DMS114 treated with DMSO at 0.1 percent for 48 hours (cell line): ENCODE measurements around the gene SHC4.
"Not testable (repeated sequence)": the region's sequence is repeated elsewhere in the genome, so short reads cannot be mapped to it uniquely, and the experiment has no call there.

ENCODE experiments used
- DNase-seq: peaks from one replicate; lab custom pipeline; 2025; ENCODE audit not compliant: unreplicated experiment; lab: John Stamatoyannopoulos, UW

SHC4 gene

GRCh38 chr15:48800811-48801455 lies 162.8 kb downstream of the SHC4 start:
- peak; percentile 26 for DNase-seq

- no peak for DNase-seq
These were observed 163.5 kb downstream of the SHC4 start for GRCh38 chr15:48800245-48800644.

DNA sequence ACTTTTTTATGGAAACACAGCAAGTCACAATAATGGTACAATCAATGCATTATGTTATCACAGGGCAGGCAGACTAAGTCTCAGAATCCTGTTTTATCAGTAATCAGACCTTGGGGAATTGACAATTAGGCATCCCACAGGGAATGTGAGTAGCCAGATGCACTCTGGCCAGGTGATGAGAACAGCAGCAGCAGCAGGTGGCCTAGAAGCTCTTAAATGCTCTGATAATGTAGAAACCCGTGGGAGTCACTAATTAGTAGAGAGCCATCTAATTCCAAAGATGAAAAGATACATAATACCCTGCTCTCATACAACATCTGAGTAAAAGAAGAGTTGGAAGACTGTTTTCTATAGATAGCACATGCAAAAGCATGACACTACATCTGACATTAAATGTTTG lies 165.4 kb downstream of the SHC4 start:
- DNase-seq = no peak

- no peak for DNase-seq
These were observed 166.8 kb downstream of the SHC4 start for GRCh38 chr15:48796930-48797329.

- DNase-seq = no peak
These were observed 167.2 kb downstream of the SHC4 start for GRCh38 chr15:48796521-48796920.

- no peak for DNase-seq
These were observed 167.8 kb downstream of the SHC4 start for GRCh38 chr15:48795901-48796300.

DNA sequence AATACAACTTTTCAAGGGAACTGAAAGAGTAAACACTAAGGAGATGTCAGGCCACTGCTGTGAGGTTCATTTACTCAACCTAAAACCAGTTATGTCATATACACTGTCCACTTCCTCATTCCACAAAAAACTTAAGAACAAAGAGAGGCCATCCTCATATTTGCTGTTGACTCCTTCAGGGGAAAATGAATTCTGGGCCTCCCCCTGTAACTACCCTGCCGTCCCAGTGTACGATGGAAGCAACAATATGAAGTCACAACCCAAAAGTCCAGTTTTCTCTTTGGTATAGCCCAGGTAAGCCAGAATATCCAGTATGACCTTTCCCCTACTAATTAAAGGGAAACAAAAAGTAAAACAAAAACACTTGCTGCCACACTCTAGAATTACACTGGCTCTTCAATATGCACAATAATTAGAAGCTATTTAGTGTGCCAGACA lies 169.0 kb downstream of the SHC4 start:
- no peak for DNase-seq

DNA sequence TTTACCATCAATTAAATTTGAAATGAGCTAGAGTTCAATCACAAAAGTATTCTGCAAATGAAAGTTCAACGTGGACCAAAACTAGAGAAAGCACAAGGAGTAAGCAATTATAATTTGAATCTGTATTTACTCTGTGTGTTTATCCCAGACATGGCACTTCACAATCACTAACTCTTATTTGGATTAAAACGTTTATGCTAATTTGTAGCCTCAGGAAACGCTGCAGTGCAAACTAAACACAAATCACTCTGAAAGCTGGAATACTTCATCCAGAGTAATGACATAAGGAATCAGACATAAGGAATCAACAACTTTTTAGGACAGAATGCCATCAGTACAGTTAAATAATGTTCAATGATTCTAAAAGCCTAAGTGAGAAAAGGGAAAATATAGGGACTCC lies 171.3 kb downstream of the SHC4 start:
- DNase-seq = no peak

DNA sequence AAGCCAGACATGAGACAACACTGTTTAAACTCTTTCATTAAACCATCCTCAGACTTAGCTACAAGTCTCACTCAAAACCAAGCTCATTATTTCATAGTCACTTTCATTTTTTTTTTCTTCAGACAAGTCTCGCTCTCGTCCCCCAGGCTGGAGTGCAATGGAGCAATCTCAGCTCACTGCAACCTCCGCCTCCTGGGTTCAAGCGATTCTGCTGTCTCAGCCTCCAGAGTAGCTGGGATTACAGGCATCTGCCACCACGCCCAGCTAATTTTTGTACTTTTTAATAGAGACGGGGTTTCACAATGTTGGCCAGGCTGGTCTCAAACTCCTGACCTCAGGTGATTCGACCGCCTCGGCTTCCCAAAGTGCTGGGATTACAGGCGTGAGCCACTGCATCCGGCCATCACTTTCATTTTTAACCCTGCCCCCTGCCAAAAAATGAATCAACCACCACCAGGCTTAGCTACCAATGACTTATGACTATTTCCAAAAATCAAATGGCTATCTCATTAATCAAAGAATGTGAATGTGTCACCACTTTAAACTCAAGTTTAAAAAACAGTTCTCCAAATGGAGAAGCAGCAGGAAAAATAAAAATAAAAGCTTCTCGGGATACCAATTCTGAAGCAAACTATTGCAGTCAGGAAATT lies 173.1 kb downstream of the SHC4 start:
- not testable (repeated sequence) for DNase-seq

- DNase-seq = no peak
These were observed 178.0 kb downstream of the SHC4 start for GRCh38 chr15:48785712-48786111.

GRCh38 chr15:48785195-48785594 lies 178.5 kb downstream of the SHC4 start:
- DNase-seq = no peak

DNA sequence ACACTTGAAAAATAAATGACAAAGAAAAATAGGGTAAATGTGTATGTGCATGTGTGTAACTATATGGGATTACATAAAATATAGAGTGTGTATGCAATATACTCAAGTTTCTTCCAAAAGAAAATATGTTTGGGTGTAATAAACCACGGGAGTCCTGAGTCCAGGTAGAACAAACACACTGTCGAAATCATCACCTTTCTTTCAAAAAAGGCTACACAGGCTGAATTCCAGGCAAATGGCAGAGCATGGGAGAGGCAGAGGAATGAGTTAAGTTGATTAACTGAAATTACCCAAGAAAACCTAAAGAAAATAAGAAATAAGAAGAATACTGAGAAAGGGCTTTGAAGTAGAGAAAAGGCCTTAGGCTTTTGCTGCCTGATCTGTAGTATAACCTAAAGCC lies 179.0 kb downstream of the SHC4 start:
- DNase-seq = no peak

DNA sequence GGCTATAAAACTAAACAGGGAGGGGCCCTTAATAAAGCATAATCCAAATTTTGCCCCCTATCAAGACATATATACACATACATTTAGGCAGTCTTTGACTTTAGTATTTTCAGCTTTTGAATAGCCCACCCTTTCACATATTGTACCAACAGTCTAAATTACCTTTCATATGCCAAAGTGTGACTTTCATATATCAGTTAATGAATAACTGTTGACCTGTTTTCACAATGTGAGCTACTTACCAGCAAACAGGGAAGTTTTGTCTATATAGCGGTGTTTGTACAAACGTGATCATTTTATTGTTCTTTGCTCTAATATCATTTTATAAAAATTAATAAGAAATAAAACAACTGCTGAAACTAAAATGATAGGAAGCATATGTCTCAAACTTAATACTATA lies 180.8 kb downstream of the SHC4 start:
- no peak for DNase-seq

- no peak for DNase-seq
These were observed 182.1 kb downstream of the SHC4 start for GRCh38 chr15:48781481-48782081.

GRCh38 chr15:48781017-48781416 lies 182.7 kb downstream of the SHC4 start:
- DNase-seq = no peak

DNA sequence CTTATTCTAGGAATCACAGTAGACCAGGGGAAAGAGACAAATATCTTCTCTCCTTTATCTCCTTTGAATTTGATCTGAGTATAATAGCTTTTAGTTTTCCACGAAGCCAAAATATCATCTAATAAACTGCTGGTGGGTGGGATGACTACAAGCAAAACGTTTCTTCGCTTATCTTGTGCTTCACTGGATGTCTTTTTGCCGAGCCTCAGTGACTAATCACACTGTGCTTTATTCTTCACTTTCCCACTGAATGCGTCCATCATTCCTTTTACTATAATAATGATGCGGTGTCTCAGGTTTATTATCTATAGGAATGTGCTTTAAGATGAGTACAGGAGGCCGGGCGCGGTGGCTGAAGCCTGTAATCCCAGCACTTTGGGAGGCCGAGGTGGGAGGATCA lies 185.4 kb downstream of the SHC4 start:
- no peak for DNase-seq

DNA sequence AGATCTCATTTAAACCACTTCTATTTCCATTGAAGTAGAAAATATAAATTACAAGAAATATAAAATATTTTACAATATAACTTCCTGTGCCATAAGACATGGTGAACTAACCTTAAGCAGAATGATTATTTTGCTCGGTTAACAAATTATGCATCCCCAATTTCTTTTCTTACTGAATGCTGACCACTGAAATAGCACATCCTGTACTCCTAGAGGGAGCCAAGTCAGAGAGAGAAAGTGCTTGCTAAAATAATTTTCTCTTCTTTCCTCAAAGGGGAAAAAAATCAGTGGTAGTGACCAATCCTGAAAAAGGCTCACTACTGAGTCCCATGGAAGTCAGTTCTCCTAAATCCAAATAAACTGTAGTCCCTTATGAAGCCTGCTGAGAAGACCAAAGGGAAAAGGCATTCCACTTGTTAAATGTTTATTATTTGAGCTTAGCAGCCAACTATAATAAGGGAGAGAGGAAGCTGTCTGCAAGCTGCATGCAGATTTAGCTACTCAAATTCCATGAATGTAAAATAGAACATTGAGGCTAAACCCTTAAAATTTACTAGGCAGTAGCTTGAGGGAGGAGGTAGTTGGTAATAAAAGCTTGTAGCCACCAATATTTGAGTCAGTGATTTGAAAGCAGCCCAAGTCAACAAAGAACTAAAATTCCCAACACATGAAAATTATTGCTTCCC lies 185.9 kb downstream of the SHC4 start:
- no peak for DNase-seq

GRCh38 chr15:48775546-48775945 lies 188.2 kb downstream of the SHC4 start:
- no peak for DNase-seq

DNA sequence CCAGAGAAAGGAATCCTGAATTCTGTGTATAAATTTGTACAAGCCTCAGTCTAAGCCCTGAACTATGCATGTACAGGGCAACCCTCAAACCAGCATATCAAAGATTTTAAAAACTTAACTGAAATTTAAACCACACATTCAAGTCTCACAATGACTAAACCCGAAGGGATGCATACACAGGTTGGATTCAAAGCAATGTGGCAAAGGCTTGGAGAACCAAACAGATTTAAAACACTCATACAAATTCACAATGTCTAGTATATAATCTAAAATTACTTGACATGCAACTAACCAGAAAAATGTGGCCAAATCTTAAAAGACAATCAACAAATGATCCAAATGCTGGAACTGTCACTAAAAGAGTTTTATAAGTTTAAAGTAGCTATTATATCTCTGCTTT lies 189.2 kb downstream of the SHC4 start:
- DNase-seq = no peak
